ENCODE data around the gene GK. TPM values are rescaled to one million over a fixed set of nuclear protein-coding genes. Genes with fewer than 3 reads are reported as not detected.
"Not testable (repeated sequence)": the region's sequence is repeated elsewhere in the genome, so short reads cannot be mapped to it uniquely, and the experiment has no call there.

The GK gene
- total RNA-seq, 2 experiments from 2014 or later = 95.2 to 100 TPM

DNA sequence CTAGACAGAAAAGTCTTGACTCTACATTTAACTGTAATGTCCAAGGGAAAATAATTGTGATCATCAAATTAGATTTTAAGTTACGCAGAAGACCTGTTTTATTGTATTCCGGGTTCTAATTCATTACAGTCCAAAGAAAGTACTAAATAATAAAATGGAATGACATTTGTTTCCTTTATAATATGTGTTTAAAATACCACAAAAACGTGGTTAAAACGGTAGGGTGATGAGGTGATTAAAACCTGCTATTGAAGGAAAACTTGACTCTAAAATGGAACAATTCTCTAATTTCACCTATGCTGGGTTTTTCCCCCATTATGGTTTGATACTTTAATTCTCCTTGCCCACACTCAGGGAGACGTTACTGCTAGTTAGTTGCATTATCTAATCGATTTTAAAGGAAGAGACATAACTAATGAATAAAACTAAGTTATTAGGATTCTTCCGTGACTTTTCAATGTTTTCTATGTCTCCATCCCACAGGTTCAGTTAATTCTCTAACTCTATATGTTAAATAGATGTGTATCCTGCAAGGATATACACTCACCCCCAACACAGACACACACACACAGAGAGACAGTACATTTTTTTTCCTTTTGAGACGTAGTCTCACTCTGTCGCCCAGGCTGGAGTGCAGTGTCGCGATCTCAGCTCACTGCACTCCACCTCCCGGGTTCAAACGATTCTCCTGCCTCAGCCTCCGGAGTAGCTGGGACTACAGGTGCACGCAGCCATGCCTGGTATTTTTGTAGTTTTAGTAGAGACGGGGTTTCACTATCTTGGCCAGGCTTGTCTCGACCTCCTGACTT lies 80.8 kb downstream of the GK start:
- ChIA-PET CTCF (interaction anchor here (1.0 to 3.4 kb wide), 7 partner anchors 18 to 304 kb away, joined by 3 to 17 read pairs (median 12); no protein-coding TSS in a partner anchor), POLR2A (interaction anchor here (0.7 to 1.5 kb wide), 2 partner anchors 81 to 140 kb away, joined by 3 to 5 read pairs; partner anchors contain the start of gene GK)
- Mint-ChIP-seq H3K9me3 (no peaks in the 10 kb centered on the region), H3K4me3 (no peak overlapping the region), H3K27me3 (no peaks in the 10 kb centered on the region), H3K27ac (no peak overlapping the region), H3K36me3 (peaks cover 5% of the 10 kb centered on the region), H3K4me1 (ENCODE audit: low read depth) (peaks cover 10% of the 10 kb centered on the region)
- intact Hi-C loops (cut with micrococcal nuclease) = loop anchor here (2.0 kb wide), 1 partner anchor 155 kb away; the partner anchor contains the start of gene TAB3
- no peak for DNase-seq

- H3K27ac Mint-ChIP-seq = no peak overlapping the region
- CTCF ChIA-PET = interaction anchor here (1.0 to 3.4 kb wide), 13 partner anchors 12 to 303 kb away, joined by 3 to 17 read pairs (median 7); no protein-coding TSS in a partner anchor
- H3K27me3 Mint-ChIP-seq = no peaks in the 10 kb centered on the region
- POLR2A ChIA-PET = interaction anchor here (0.7 to 1.5 kb wide), 3 partner anchors 81 to 140 kb away, joined by 3 to 5 read pairs (median 3); partner anchors contain the start of gene GK
- H3K4me3 Mint-ChIP-seq = no peak overlapping the region
- intact Hi-C loops (cut with micrococcal nuclease) = loop anchor here (2.0 kb wide), 1 partner anchor 154 kb away; the partner anchor contains the start of gene TAB3
- H3K9me3 Mint-ChIP-seq = no peaks in the 10 kb centered on the region
- DNase-seq = no peak
- peaks cover 5% of the 10 kb centered on the region for H3K36me3 Mint-ChIP-seq
- H3K4me1 Mint-ChIP-seq (ENCODE audit: low read depth) = peaks cover 10% of the 10 kb centered on the region
These were observed 81.6 kb downstream of the GK start for GRCh38 chrX:30734782-30735181.

DNA sequence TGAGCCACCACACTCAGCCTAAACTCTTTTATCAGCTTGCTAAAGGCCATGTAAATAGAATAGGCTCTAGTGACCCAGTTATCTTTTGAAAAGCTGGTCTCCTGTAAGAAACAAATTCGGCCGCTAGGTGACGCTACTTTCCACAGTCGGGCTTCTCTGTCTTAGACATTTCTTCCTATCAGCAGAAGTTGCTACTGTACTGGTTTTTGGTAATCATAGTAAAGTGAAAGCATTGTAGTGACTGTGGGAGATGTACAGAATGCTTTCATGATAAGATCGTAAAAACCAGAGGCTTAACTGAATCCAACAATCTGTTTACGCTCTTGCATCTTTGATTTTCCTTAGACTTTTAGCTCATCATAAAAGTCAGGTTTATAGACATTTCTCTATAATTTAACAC lies 82.6 kb downstream of the GK start:
- Mint-ChIP-seq H3K27me3 (no peaks in the 10 kb centered on the region), H3K36me3 (peaks cover 2% of the 10 kb centered on the region), H3K4me3 (no peak overlapping the region), H3K27ac (no peak overlapping the region), H3K9me3 (no peaks in the 10 kb centered on the region), H3K4me1 (ENCODE audit: low read depth) (peaks cover 10% of the 10 kb centered on the region)
- DNase-seq = peak; percentile 82
- intact Hi-C loops (cut with micrococcal nuclease) = loop anchor here (1.0 to 2.0 kb wide), 3 partner anchors 23 to 153 kb away; partner anchors contain the start of gene TAB3
- ChIA-PET POLR2A (interaction anchor here (0.8 to 1.5 kb wide), 2 partner anchors 82 to 151 kb away, joined by 3 to 5 read pairs; partner anchors contain the start of gene GK), CTCF (interaction anchor here (0.6 to 3.4 kb wide), 27 partner anchors 9 to 885 kb away, joined by 3 to 17 read pairs (median 4); no protein-coding TSS in a partner anchor)

DNA sequence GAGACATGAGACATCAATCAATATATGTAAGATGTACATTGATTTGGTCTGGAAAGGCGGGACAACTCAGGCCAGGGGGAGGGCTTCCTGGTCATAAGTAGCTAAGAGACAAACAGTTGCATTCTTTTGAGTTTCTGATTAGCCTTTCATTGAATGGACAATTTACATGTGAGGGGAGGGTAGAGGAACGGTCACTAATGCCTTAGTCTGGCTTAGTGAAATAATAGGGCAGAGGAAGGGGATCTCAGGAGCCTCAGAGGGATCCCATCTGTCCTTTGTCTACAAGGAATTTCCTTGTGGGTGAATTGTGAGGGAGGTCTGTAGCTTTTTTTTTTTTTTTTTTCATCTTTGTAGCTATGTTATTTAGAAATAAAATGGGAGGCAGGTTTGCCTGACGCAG lies 88.3 kb downstream of the GK start:
- DNase-seq = no peak
- Mint-ChIP-seq H3K9me3 (no peaks in the 10 kb centered on the region), H3K4me3 (no peak overlapping the region), H3K27ac (no peak overlapping the region), H3K27me3 (no peaks in the 10 kb centered on the region), H3K4me1 (ENCODE audit: low read depth) (no peaks in the 10 kb centered on the region), H3K36me3 (no peaks in the 10 kb centered on the region)
- ChIA-PET CTCF (no interaction called here), POLR2A (no interaction called here)
- intact Hi-C loops (cut with micrococcal nuclease) = no loop called here

- POLR2A ChIA-PET = no interaction called here
These were observed 95.2 kb downstream of the GK start for GRCh38 chrX:30748342-30748960.

DNA sequence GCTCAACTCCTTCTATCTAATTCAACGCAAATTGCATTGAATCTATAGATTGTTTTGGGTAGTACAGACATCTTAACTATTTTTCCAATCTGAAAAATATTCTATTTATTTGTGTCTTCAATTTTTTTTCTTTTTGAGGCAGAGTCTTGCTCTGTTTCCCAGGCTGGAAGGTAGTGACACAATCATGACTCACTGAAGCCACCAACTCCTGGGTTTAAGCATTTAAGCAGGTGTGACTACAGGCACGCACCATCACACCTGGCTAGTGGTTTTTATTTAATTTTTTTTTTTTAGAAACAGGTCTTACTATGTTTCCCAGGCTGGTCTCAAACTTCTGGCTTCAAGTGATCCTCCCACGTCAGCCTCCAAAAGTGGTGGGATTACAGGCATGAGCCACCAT lies 98.3 kb downstream of the GK start:
- H3K9me3 Mint-ChIP-seq = no peaks in the 10 kb centered on the region
- no peak overlapping the region for H3K4me3 Mint-ChIP-seq
- no peak overlapping the region for H3K27ac Mint-ChIP-seq
- no peaks in the 10 kb centered on the region for H3K36me3 Mint-ChIP-seq
- H3K4me1 Mint-ChIP-seq (ENCODE audit: low read depth) = no peaks in the 10 kb centered on the region
- POLR2A ChIA-PET = no interaction called here
- DNase-seq = no peak
- intact Hi-C loops (cut with micrococcal nuclease) = no loop called here
- CTCF ChIA-PET = no interaction called here
- H3K27me3 Mint-ChIP-seq = no peaks in the 10 kb centered on the region

More at GRCh38 chrX:30748342-30748960, 95.2 kb downstream of the GK start:
- Mint-ChIP-seq H3K9me3 (no peaks in the 10 kb centered on the region), H3K36me3 (no peaks in the 10 kb centered on the region), H3K4me3 (no peak overlapping the region), H3K27me3 (no peaks in the 10 kb centered on the region), H3K27ac (no peak overlapping the region), H3K4me1 (ENCODE audit: low read depth) (no peaks in the 10 kb centered on the region)
- CTCF ChIA-PET = interaction anchor here (2.0 kb wide), 1 partner anchor 13 kb away, joined by 8 read pairs; no protein-coding TSS in a partner anchor
- no peak for DNase-seq
- intact Hi-C loops (cut with micrococcal nuclease) = no loop called here

GRCh38 chrX:30762755-30763154 lies 109.5 kb downstream of the GK start:
- H3K27ac Mint-ChIP-seq = no peak overlapping the region
- CTCF ChIA-PET = no interaction called here
- H3K27me3 Mint-ChIP-seq = no peaks in the 10 kb centered on the region
- peaks cover 3% of the 10 kb centered on the region for H3K9me3 Mint-ChIP-seq
- no peaks in the 10 kb centered on the region for H3K36me3 Mint-ChIP-seq
- H3K4me1 Mint-ChIP-seq (ENCODE audit: low read depth) = peaks cover 7% of the 10 kb centered on the region
- H3K4me3 Mint-ChIP-seq = no peak overlapping the region
- POLR2A ChIA-PET = no interaction called here
- intact Hi-C loops (cut with micrococcal nuclease) = no loop called here
- peak; percentile 11 for DNase-seq

GRCh38 chrX:30773764-30774163 lies 120.5 kb downstream of the GK start:
- DNase-seq; POLR2A ChIA-PET; H3K27ac Mint-ChIP-seq; H3K4me1 Mint-ChIP-seq (ENCODE audit: low read depth); H3K36me3 Mint-ChIP-seq; H3K27me3 Mint-ChIP-seq; intact Hi-C loops (cut with micrococcal nuclease); H3K4me3 Mint-ChIP-seq; H3K9me3 Mint-ChIP-seq: not testable (repeated sequence)
- CTCF ChIA-PET = interaction anchor here (1.1 kb wide), 1 partner anchor 38 kb away, joined by 3 read pairs; no protein-coding TSS in a partner anchor

DNA sequence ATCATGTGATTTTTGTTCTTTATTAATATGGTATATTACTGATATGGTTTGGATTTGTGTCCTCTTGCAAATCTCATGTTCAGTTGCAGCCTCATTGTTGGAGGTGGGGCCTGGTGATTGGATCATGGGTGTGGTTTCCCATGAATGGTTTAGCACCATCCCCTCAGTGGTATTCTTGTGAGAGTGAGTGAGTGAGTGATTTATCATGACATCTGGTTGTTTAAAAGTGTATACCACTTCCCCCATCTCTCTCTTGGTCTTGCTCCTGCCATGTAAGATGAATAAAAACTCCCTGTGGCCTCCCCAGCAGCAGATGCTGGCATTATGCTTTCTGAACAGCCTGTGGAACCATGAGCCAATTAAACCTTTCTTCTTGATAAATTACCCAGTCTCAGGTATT lies 124.4 kb downstream of the GK start:
- Mint-ChIP-seq H3K4me3 (no peak overlapping the region), H3K36me3 (peaks cover 2% of the 10 kb centered on the region), H3K9me3 (no peaks in the 10 kb centered on the region), H3K27me3 (peaks cover 9% of the 10 kb centered on the region), H3K4me1 (ENCODE audit: low read depth) (peaks cover 15% of the 10 kb centered on the region), H3K27ac (no peak overlapping the region)
- no peak for DNase-seq
- ChIA-PET CTCF (no interaction called here), POLR2A (no interaction called here)
- intact Hi-C loops (cut with micrococcal nuclease) = no loop called here

- no peak overlapping the region for H3K27ac Mint-ChIP-seq
- intact Hi-C loops (cut with micrococcal nuclease) = loop anchor here (5.0 kb wide), 1 partner anchor 108 kb away; the partner anchor contains the start of gene TAB3
- peaks cover 2% of the 10 kb centered on the region for H3K36me3 Mint-ChIP-seq
- CTCF ChIA-PET = no interaction called here
- no peak overlapping the region for H3K4me3 Mint-ChIP-seq
- H3K27me3 Mint-ChIP-seq = peaks cover 9% of the 10 kb centered on the region
- no peak for DNase-seq
- POLR2A ChIA-PET = no interaction called here
- no peaks in the 10 kb centered on the region for H3K9me3 Mint-ChIP-seq
- peaks cover 15% of the 10 kb centered on the region for H3K4me1 Mint-ChIP-seq (ENCODE audit: low read depth)
These were observed 126.3 kb downstream of the GK start for GRCh38 chrX:30779453-30780030.

Data from activated CD4-positive, alpha-beta memory T cell treated with anti-CD3 and anti-CD28 coated beads for 36 hours (primary cell).